Lower leg skin (tissue), 4 donors: ENCODE results near the gene HEXD. TPM values are rescaled to one million over a fixed set of nuclear protein-coding genes. Genes with fewer than 3 reads are reported as not detected.

Experiments
- DNase-seq, 2 donors: peaks; one replicate each; pipeline ENCODE4 v3.0.0-alpha.2; 2019; ENCODE audit warnings: low spot score in 2 of 2
- H3K4me3 ChIP-seq: fragments of 200-600 bp; sonication (generic); 2 replicates; pipeline ENCODE4 v1.5.1; 2017; ENCODE audit warnings: mild to moderate bottlenecking, low read depth; ENCODE audit not compliant: poor library complexity, severe bottlenecking
- CTCF ChIP-seq, 3 donors: fragments of 450-650 bp; IDR thresholded peaks; one replicate each; pipeline ENCODE4 v1.5.1; 2016; ENCODE audit warnings: antibody characterized with exemption in 3 of 3, mild to moderate bottlenecking in 3 of 3, moderate library complexity in 2 of 3
- POLR2A ChIP-seq, 2 donors: fragments of 450-650 bp; IDR thresholded peaks; one replicate each; pipeline ENCODE4 v1.6.1; 2016 to 2017; ENCODE audit warnings: antibody characterized with exemption in 2 of 2, mild to moderate bottlenecking in 1 of 2, moderate library complexity in 1 of 2
- WGBS, 2 donors: methylation state at CpG; one replicate each; pipeline ENCODE4 v1.1.5; 2018; 5-methylcytosine and 5-hydroxymethylcytosine counted together
- intact Hi-C: fragments of 100-400 bp; cut with DNase I; formaldehyde crosslinking; loops from one replicate; pipeline ENCODE4 v1.15.0; 2023; ENCODE audit warnings: low total_unique reads
- total RNA-seq, 4 donors: library from RNA; depleted of rRNA; stranded (reverse); fragments of >200 nt; gene quantifications; one replicate each; pipeline ENCODE4 v1.1.0, GENCODE V29; 2016

The HEXD gene
- total RNA-seq, 4 donors from 2014 or later: 30.0 to 47.1 (median 39.3) TPM

- no peak overlapping the region for H3K4me3 ChIP-seq
- TF ChIP-seq POLR2A (IDR thresholded peaks at IDR 0.05) (no peak), CTCF (IDR thresholded peaks at IDR 0.05) (no peak)
- WGBS, 2 donors: 89 to 93% methylated on average over 20 to 25 of the region's 25 CpGs
- intact Hi-C loops: no loop called here
- DNase-seq: no peak
These were observed 72.5 kb downstream of the HEXD start for GRCh38 chr17:82490512-82491195.

GRCh38 chr17:82491196-82491530 is 73.0 kb downstream of the HEXD start:
- WGBS, 2 donors: 79 to 94% methylated on average over 7 to 10 of the region's 10 CpGs
- TF ChIP-seq CTCF (IDR thresholded peaks at IDR 0.05) (no peak), POLR2A (IDR thresholded peaks at IDR 0.05) (no peak)
- intact Hi-C loops: no loop called here
- H3K4me3 ChIP-seq: no peak overlapping the region
- DNase-seq: no peak

GRCh38 chr17:82491533-82491932 is 73.4 kb downstream of the HEXD start:
- intact Hi-C loops: no loop called here
- TF ChIP-seq POLR2A (IDR thresholded peaks at IDR 0.05) (no peak), CTCF (IDR thresholded peaks at IDR 0.05) (no peak)
- 86 to 99% methylated on average over 11 to 13 of the region's 15 CpGs for WGBS, 2 donors
- no peak for DNase-seq
- no peak overlapping the region for H3K4me3 ChIP-seq

Other genes starting within 250 kb of the HEXD start
- gene CCDC57, start 205.5 kb upstream of the HEXD start, total RNA-seq: 10 to 100 TPM; 16.0 to 33.5 (median 31.5) TPM
- 10 to 100 TPM; 10.0 to 18.5 (median 15.2) TPM for gene SLC16A3, start 189.3 kb upstream of the HEXD start, total RNA-seq
- gene CSNK1D, start 144.6 kb upstream of the HEXD start, total RNA-seq: 10 to 100 TPM; 46.0 to 88.4 (median 56.4) TPM
- gene CD7, start 100.7 kb upstream of the HEXD start, total RNA-seq: under 1 TPM in 2 of 4 donors, not detected in 2; 0.45 to 0.99 TPM
- gene SECTM1, start 84.6 kb upstream of the HEXD start, total RNA-seq: 10 to 100 TPM; 12.4 to 16.3 (median 14.5) TPM
- gene TEX19, start 59.1 kb upstream of the HEXD start, total RNA-seq: not detected
- gene UTS2R, start 46.6 kb upstream of the HEXD start, total RNA-seq: not detected
- 10 to 100 TPM; 13.0 to 28.7 (median 23.2) TPM for gene OGFOD3, start 239 bp downstream of the HEXD start, total RNA-seq
- 10 to 100 TPM; 32.4 to 48.8 (median 43.5) TPM for gene CYBC1, start 32.4 kb downstream of the HEXD start, total RNA-seq
- 10 to 100 TPM; 39.9 to 59.2 (median 44.3) TPM for gene NARF, start 40.4 kb downstream of the HEXD start, total RNA-seq
- 10 to 100 TPM; 40.4 to 76.7 (median 52.4) TPM for gene FOXK2, start 101.4 kb downstream of the HEXD start, total RNA-seq
- 100 to 1,000 TPM in 1 of 4 donors, 10 to 100 TPM in 3; 68.1 to 111 (median 83.2) TPM for gene WDR45B, start 230.1 kb downstream of the HEXD start, total RNA-seq